Neutrophil (primary cell): ENCODE results near the gene GLB1L3.

ENCODE experiments used
- H3K27ac ChIP-seq: fragments of 200-600 bp; sonication (generic); 2 replicates; pipeline ENCODE4 v1.5.1; 2016; ENCODE audit warnings: mild to moderate bottlenecking, moderate library complexity
- H3K27me3 ChIP-seq: fragments of 200-600 bp; sonication (generic); 2 replicates; pipeline ENCODE4 v1.6.0; 2016; ENCODE audit warnings: mild to moderate bottlenecking
- H3K36me3 ChIP-seq: fragments of 200-600 bp; sonication (generic); 2 replicates; pipeline ENCODE4 v1.5.1; 2017
- H3K4me1 ChIP-seq, 2 experiments: fragments of 200-600 bp in 1 of 2; sonication (generic) in 1 of 2; 1 replicate in 1 of 2; 2 replicates in 1 of 2; pipeline versions ENCODE4 v1.5.1 to v1.6.1; 2013 to 2016; ENCODE audit warnings: low read depth in 1 of 2, low read length in 1 of 2, mild to moderate bottlenecking in 1 of 2, moderate library complexity in 1 of 2; ENCODE audit not compliant: control insufficient read depth in 1 of 2, insufficient read depth in 1 of 2
- H3K4me3 ChIP-seq, 2 experiments: fragments of 200-600 bp in 1 of 2; sonication (generic) in 1 of 2; 1 replicate in 1 of 2; 2 replicates in 1 of 2; pipeline ENCODE4 v1.5.1; 2013 to 2016; ENCODE audit warnings: low read depth in 1 of 2, low read length in 1 of 2, mild to moderate bottlenecking in 1 of 2, moderate library complexity in 1 of 2
- H3K9me3 ChIP-seq: fragments of 200-600 bp; sonication (generic); 2 replicates; pipeline ENCODE4 v1.5.1; 2016
- CTCF ChIP-seq: fragments of 200-600 bp; sonication (generic); IDR thresholded peaks from 2 replicates; pipeline ENCODE4 v1.5.1; 2016; ENCODE audit warnings: antibody characterized with exemption

GLB1L3 gene

GRCh38 chr11:134231958-134232659 is 44.1 kb upstream of the GLB1L3 start:
- H3K27ac ChIP-seq = peak overlapping the region; percentile 84
- peaks cover 43 to 54% of the 10 kb centered on the region in 2 experiments for H3K4me1 ChIP-seq
- H3K4me3 ChIP-seq = peak overlapping the region in 1 of 2 experiments; percentile 8
- H3K27me3 ChIP-seq = no peaks in the 10 kb centered on the region
- no peak for TF ChIP-seq CTCF
- peaks cover 25% of the 10 kb centered on the region for H3K36me3 ChIP-seq
- H3K9me3 ChIP-seq = no peaks in the 10 kb centered on the region

- H3K4me1 ChIP-seq = peaks cover 36 to 43% of the 10 kb centered on the region in 2 experiments
- H3K36me3 ChIP-seq = peaks cover 42% of the 10 kb centered on the region
- H3K27ac ChIP-seq = no peak overlapping the region
- H3K4me3 ChIP-seq = no peak overlapping the region
- TF ChIP-seq CTCF = no peak
- H3K9me3 ChIP-seq = no peaks in the 10 kb centered on the region
- no peaks in the 10 kb centered on the region for H3K27me3 ChIP-seq
These were observed 42.4 kb upstream of the GLB1L3 start for GRCh38 chr11:134233729-134234179.

- no peaks in the 10 kb centered on the region for H3K27me3 ChIP-seq
- no peak overlapping the region for H3K4me3 ChIP-seq
- no peak for TF ChIP-seq CTCF
- peaks cover 28 to 30% of the 10 kb centered on the region in 2 experiments for H3K4me1 ChIP-seq
- no peaks in the 10 kb centered on the region for H3K9me3 ChIP-seq
- H3K36me3 ChIP-seq = peaks cover 58% of the 10 kb centered on the region
- no peak overlapping the region for H3K27ac ChIP-seq
These were observed 40.8 kb upstream of the GLB1L3 start for GRCh38 chr11:134235399-134235798.

GRCh38 chr11:134236834-134237556 is 39.2 kb upstream of the GLB1L3 start:
- Histone ChIP-seq H3K4me3 (no peak overlapping the region), H3K9me3 (no peaks in the 10 kb centered on the region), H3K4me1 (peaks cover 15 to 18% of the 10 kb centered on the region in 2 experiments), H3K27me3 (no peaks in the 10 kb centered on the region), H3K27ac (no peak overlapping the region), H3K36me3 (peaks cover 72% of the 10 kb centered on the region)
- TF ChIP-seq CTCF = no peak

- Histone ChIP-seq H3K27ac (no peak overlapping the region), H3K36me3 (peaks cover 74% of the 10 kb centered on the region), H3K4me3 (no peak overlapping the region), H3K9me3 (no peaks in the 10 kb centered on the region), H3K4me1 (peaks cover 15 to 18% of the 10 kb centered on the region in 2 experiments), H3K27me3 (no peaks in the 10 kb centered on the region)
- TF ChIP-seq CTCF = no peak
These were observed 38.6 kb upstream of the GLB1L3 start for GRCh38 chr11:134237557-134237922.
